ENCODE data around the gene ADAMTS1. TPM values are rescaled to one million over a fixed set of nuclear protein-coding genes. Genes with fewer than 3 reads are reported as not detected.

The ADAMTS1 gene
- total RNA-seq, 2 donors from 2014 or later: 24.2 to 24.3 TPM

- Histone ChIP-seq H3K27me3 (ENCODE audit: control insufficient read depth, insufficient read depth, low read length, poor library complexity, severe bottlenecking) (no peaks in the 10 kb centered on the region), H3K4me3 (ENCODE audit: low read length) (no peak overlapping the region), H3K4me1 (ENCODE audit: control insufficient read depth, insufficient read depth, low read length) (no peaks in the 10 kb centered on the region), H3K9ac (ENCODE audit: extremely low read depth, low read length, poor library complexity, severe bottlenecking) (no peak overlapping the region), H3K9me3 (ENCODE audit: control insufficient read depth, low read length) (peaks cover 13% of the 10 kb centered on the region), H3K27ac (ENCODE audit: low read depth, low read length) (no peak overlapping the region), H3K36me3 (ENCODE audit: control insufficient read depth, insufficient read depth, low read length) (no peaks in the 10 kb centered on the region)
- no peaks in the 10 kb centered on the region for H3K36me3 Mint-ChIP-seq (ENCODE audit: low read depth)
- H3K27me3 Mint-ChIP-seq (ENCODE audit: insufficient read depth): no peaks in the 10 kb centered on the region
- peaks cover 20% of the 10 kb centered on the region for H3K4me1 Mint-ChIP-seq
- no peak overlapping the region for H3K4me3 Mint-ChIP-seq
- H3K9me3 Mint-ChIP-seq: no peaks in the 10 kb centered on the region
- H3K27ac Mint-ChIP-seq: no peak overlapping the region
- no peak for DNase-seq
- WGBS, 2 experiments (ENCODE audit: insufficient coverage in 1 of 2, insufficient read length in 1 of 2): 90 to 92% methylated on average over 1 to 2 of the region's 2 CpGs
- TF ChIP-seq CTCF (conservative IDR thresholded peaks at IDR 0.05): no peak
These were observed 38.6 kb upstream of the ADAMTS1 start for GRCh38 chr21:26883768-26884167.

GRCh38 chr21:26881504-26882228 is 36.5 kb upstream of the ADAMTS1 start:
- Mint-ChIP-seq H3K4me1 (peaks cover 13% of the 10 kb centered on the region), H3K9me3 (no peaks in the 10 kb centered on the region), H3K27ac (no peak overlapping the region), H3K36me3 (ENCODE audit: low read depth) (no peaks in the 10 kb centered on the region), H3K4me3 (no peak overlapping the region), H3K27me3 (ENCODE audit: insufficient read depth) (no peaks in the 10 kb centered on the region)
- Histone ChIP-seq H3K9me3 (ENCODE audit: control insufficient read depth, low read length) (no peaks in the 10 kb centered on the region), H3K4me3 (ENCODE audit: low read length) (no peak overlapping the region), H3K27me3 (ENCODE audit: control insufficient read depth, insufficient read depth, low read length, poor library complexity, severe bottlenecking) (no peaks in the 10 kb centered on the region), H3K9ac (ENCODE audit: extremely low read depth, low read length, poor library complexity, severe bottlenecking) (no peak overlapping the region), H3K27ac (ENCODE audit: low read depth, low read length) (no peak overlapping the region), H3K36me3 (ENCODE audit: control insufficient read depth, insufficient read depth, low read length) (no peaks in the 10 kb centered on the region), H3K4me1 (ENCODE audit: control insufficient read depth, insufficient read depth, low read length) (no peaks in the 10 kb centered on the region)
- WGBS, 2 experiments (ENCODE audit: insufficient coverage in 1 of 2, insufficient read length in 1 of 2): 40 to 68% methylated on average over 1 to 4 of the region's 4 CpGs
- no peak for DNase-seq
- TF ChIP-seq CTCF (conservative IDR thresholded peaks at IDR 0.05): peak; percentile 71

- no peaks in the 10 kb centered on the region for H3K27me3 ChIP-seq (ENCODE audit: control insufficient read depth, insufficient read depth, low read length, poor library complexity, severe bottlenecking)
- 94 to 95% methylated on average over 4 to 6 of the region's 6 CpGs for WGBS, 2 experiments (ENCODE audit: insufficient coverage in 1 of 2, insufficient read length in 1 of 2)
- no peak overlapping the region for H3K9ac ChIP-seq (ENCODE audit: extremely low read depth, low read length, poor library complexity, severe bottlenecking)
- no peak overlapping the region for H3K27ac ChIP-seq (ENCODE audit: low read depth, low read length)
- no peak overlapping the region for H3K4me3 ChIP-seq (ENCODE audit: low read length)
- no peaks in the 10 kb centered on the region for H3K36me3 ChIP-seq (ENCODE audit: control insufficient read depth, insufficient read depth, low read length)
- TF ChIP-seq CTCF (conservative IDR thresholded peaks at IDR 0.05): no peak
- peaks cover 13% of the 10 kb centered on the region for H3K4me1 Mint-ChIP-seq
- no peaks in the 10 kb centered on the region for H3K36me3 Mint-ChIP-seq (ENCODE audit: low read depth)
- no peak overlapping the region for H3K4me3 Mint-ChIP-seq
- DNase-seq: no peak
- H3K27ac Mint-ChIP-seq: no peak overlapping the region
- peaks cover 14% of the 10 kb centered on the region for H3K9me3 ChIP-seq (ENCODE audit: control insufficient read depth, low read length)
- no peaks in the 10 kb centered on the region for H3K27me3 Mint-ChIP-seq (ENCODE audit: insufficient read depth)
- no peaks in the 10 kb centered on the region for H3K4me1 ChIP-seq (ENCODE audit: control insufficient read depth, insufficient read depth, low read length)
- H3K9me3 Mint-ChIP-seq: peaks cover 22% of the 10 kb centered on the region
These were observed 31.8 kb upstream of the ADAMTS1 start for GRCh38 chr21:26877018-26877417.

All from endodermal cell (in vitro differentiated cells).